HepG2 (cell line): Measurements from ENCODE around the gene HLA-DOA. TPM values are rescaled to one million over a fixed set of nuclear protein-coding genes. Genes with fewer than 3 reads are reported as not detected.

Source experiments
- ATF2 ChIP-seq: sonication (generic); formaldehyde crosslinking; IDR thresholded peaks from 2 replicates; pipeline ENCODE4 v1.4.0; 2020; ENCODE audit warnings: missing genetic modification reagents
- ATF7 ChIP-seq, 2 experiments: fragments of 450-650 bp in 1 of 2; sonication (generic) in 1 of 2; formaldehyde crosslinking in 1 of 2; IDR thresholded peaks; 2 replicates each; pipeline versions ENCODE4 v1.4.0 to v1.6.1; 2016 to 2020; ENCODE audit warnings: antibody characterized with exemption in 1 of 2, mild to moderate bottlenecking in 1 of 2, missing genetic modification reagents in 1 of 2
- CCAR2 ChIP-seq: fragments of 200-400 bp; formaldehyde crosslinking; optimal IDR thresholded peaks from 2 replicates; pipeline ENCODE3; 2018; ENCODE audit warnings: low read depth, mild to moderate bottlenecking, low read length, moderate library complexity
- CREB3 ChIP-seq: sonication (generic); formaldehyde crosslinking; IDR thresholded peaks from 2 replicates; pipeline ENCODE4 v1.5.0; 2020; ENCODE audit warnings: missing genetic modification reagents
- DRAP1 ChIP-seq: IDR thresholded peaks from 2 replicates; pipeline ENCODE4 v1.6.1; 2016; ENCODE audit warnings: missing genetic modification reagents, missing compliant biosample characterization
- FOXO4 ChIP-seq: sonication (generic); formaldehyde crosslinking; conservative IDR thresholded peaks from 2 replicates; pipeline ENCODE4 v1.8.1; 2023; ENCODE audit warnings: missing genetic modification reagents
- HOXA5 ChIP-seq: sonication (generic); formaldehyde crosslinking; IDR thresholded peaks from 2 replicates; pipeline ENCODE4 v1.4.0; 2020; ENCODE audit warnings: missing genetic modification reagents
- NFYB ChIP-seq: sonication (generic); formaldehyde crosslinking; IDR thresholded peaks from 2 replicates; pipeline ENCODE4 v1.4.0; 2020; ENCODE audit warnings: missing genetic modification reagents
- PATZ1 ChIP-seq: sonication (generic); formaldehyde crosslinking; IDR thresholded peaks from 2 replicates; pipeline ENCODE4 v1.4.0; 2020; ENCODE audit warnings: missing genetic modification reagents
- TFE3 ChIP-seq: IDR thresholded peaks from 2 replicates; pipeline ENCODE4 v1.6.1; 2016
- ZBTB25 ChIP-seq: IDR thresholded peaks from 2 replicates; pipeline ENCODE4 v1.6.1; 2018; ENCODE audit warnings: missing genetic modification reagents
- ZFP37 ChIP-seq: sonication (generic); formaldehyde crosslinking; IDR thresholded peaks from 2 replicates; pipeline ENCODE4 v1.4.0; 2020; ENCODE audit warnings: missing genetic modification reagents, borderline replicate concordance
- ZMAT3 ChIP-seq: sonication (generic); formaldehyde crosslinking; conservative IDR thresholded peaks from 2 replicates; pipeline ENCODE4 v1.7.0; 2021; ENCODE audit warnings: missing genetic modification reagents
- ZNF160 ChIP-seq: sonication (generic); formaldehyde crosslinking; IDR thresholded peaks from 2 replicates; pipeline ENCODE4 v1.8.0; 2022; ENCODE audit warnings: mild to moderate bottlenecking, inconsistent platforms, missing genetic modification reagents
- ZNF235 ChIP-seq: sonication (generic); formaldehyde crosslinking; IDR thresholded peaks from 2 replicates; pipeline ENCODE4 v1.8.1; 2023; ENCODE audit warnings: mild to moderate bottlenecking, missing genetic modification reagents, borderline replicate concordance
- ZNF44 ChIP-seq: sonication (generic); formaldehyde crosslinking; IDR thresholded peaks from 2 replicates; pipeline ENCODE4 v1.5.1; 2020; ENCODE audit warnings: mild to moderate bottlenecking, missing genetic modification reagents
- ZNF567 ChIP-seq: sonication (generic); formaldehyde crosslinking; IDR thresholded peaks from 2 replicates; pipeline ENCODE4 v1.8.1; 2023; ENCODE audit warnings: mild to moderate bottlenecking, missing genetic modification reagents, borderline replicate concordance
- ZNF598 ChIP-seq: sonication (generic); formaldehyde crosslinking; IDR thresholded peaks from 2 replicates; pipeline ENCODE4 v1.5.1; 2020; ENCODE audit warnings: mild to moderate bottlenecking, missing genetic modification reagents, borderline replicate concordance
- ZSCAN21 ChIP-seq: sonication (generic); formaldehyde crosslinking; IDR thresholded peaks from 2 replicates; pipeline ENCODE4 v1.8.0; 2022; ENCODE audit warnings: mild to moderate bottlenecking, missing genetic modification reagents, moderate library complexity, borderline replicate concordance
- polyA plus RNA-seq, 8 experiments: library from polyadenylated mRNA; depleted of rRNA in 3 of 8; stranded (reverse) in 7 of 8; unstranded in 1 of 8; fragments of >200 nt; fragmentation: Illumina TruSeq in 4 of 8; extraction: Trizol in 4 of 8; gene quantifications; 2 replicates each; pipeline versions ENCODE4 v1.2.1 to v1.2.3, GENCODE V29; 2011 to 2016; ENCODE audit warnings: low read depth in 4 of 8, missing spikeins in 1 of 8, mixed read lengths in 1 of 8; ENCODE audit not compliant: insufficient read depth in 1 of 8
- total RNA-seq, 5 experiments: library from RNA; depleted of rRNA; stranded (reverse); fragments of >200 nt; fragmentation: Illumina TruSeq; extraction: Trizol; gene quantifications; 2 replicates each; pipeline ENCODE4 v1.2.3, GENCODE V29; 2016; ENCODE audit warnings: low read depth in 1 of 5

HLA-DOA gene
- total and polyA plus RNA-seq, 2 of the 13 experiments (the other 11 are each of a cell fraction or from before 2014, with no cell fraction given) = 0.03 to 0.09 TPM

GRCh38 chr6:32968093-32968866 lies 41.1 kb downstream of the HLA-DOA start, which contains the start of gene BRD2 (continued):
- TF ChIP-seq DRAP1 (CRISPR knock-in tag) = peak; percentile 74
- peak; percentile 63 for TF ChIP-seq NFYB (CRISPR knock-in tag)
- peak; percentile 55; the same call in 1 of the 2 replicates for TF ChIP-seq TFE3 (CRISPR knock-in tag)
- peak; percentile 93 for TF ChIP-seq PATZ1 (CRISPR knock-in tag)
- TF ChIP-seq ZNF598 (CRISPR knock-in tag) = peak; percentile 97
- peak; percentile 83 for TF ChIP-seq ZNF160 (CRISPR knock-in tag)
- no peak for TF ChIP-seq ATF7 (IDR thresholded peaks at IDR 0.05)
- TF ChIP-seq ATF7 (CRISPR knock-in tag; IDR thresholded peaks at IDR 0.05) = peak; percentile 83; the same call in 1 of the 2 replicates
- peak; percentile 98 for TF ChIP-seq ZSCAN21 (CRISPR knock-in tag)
- TF ChIP-seq ZMAT3 (CRISPR knock-in tag) = peak; percentile 76
- no peak for TF ChIP-seq CREB3 (CRISPR knock-in tag)
- no peak for TF ChIP-seq CCAR2
- TF ChIP-seq ZNF567 (CRISPR knock-in tag) = peak; percentile 26; the same call in 1 of the 2 replicates
- TF ChIP-seq ZNF235 (CRISPR knock-in tag) = no peak; the same call in 1 of the 2 replicates
- no peak for TF ChIP-seq FOXO4 (CRISPR knock-in tag)
- TF ChIP-seq ATF2 (CRISPR knock-in tag) = peak; percentile 71
- peak; percentile 79; the same call in 1 of the 2 replicates for TF ChIP-seq HOXA5 (CRISPR knock-in tag)
- peak; percentile 28; the same call in 1 of the 2 replicates for TF ChIP-seq ZBTB25
- peak; percentile 83 for TF ChIP-seq ZFP37 (CRISPR knock-in tag)
- TF ChIP-seq ZNF44 (CRISPR knock-in tag) = peak; percentile 97
